M059J (cell line): ENCODE data around the gene KCNJ6. TPM values are rescaled to one million over a fixed set of nuclear protein-coding genes. Genes with fewer than 3 reads are reported as not detected.
A peak's percentile ranks its signal among the peaks of the same experiment; 100 is the strongest.

Experiments
- DNase-seq: peaks from one replicate; pipeline ENCODE4 v3.0.0-alpha.2; 2012; ENCODE audit warnings: low read depth
- total RNA-seq: library from RNA; depleted of rRNA; stranded (reverse); fragments of >200 nt; shearing (Covaris generic); gene quantifications from 2 replicates; pipeline ENCODE4 v1.2.3, GENCODE V29; 2014

The KCNJ6 gene
- total RNA-seq, 1 experiment from 2014 or later, result 0.15 TPM

- DNase-seq, result no peak
These were observed 95.2 kb downstream of the KCNJ6 start for GRCh38 chr21:37821092-37821491.

DNA sequence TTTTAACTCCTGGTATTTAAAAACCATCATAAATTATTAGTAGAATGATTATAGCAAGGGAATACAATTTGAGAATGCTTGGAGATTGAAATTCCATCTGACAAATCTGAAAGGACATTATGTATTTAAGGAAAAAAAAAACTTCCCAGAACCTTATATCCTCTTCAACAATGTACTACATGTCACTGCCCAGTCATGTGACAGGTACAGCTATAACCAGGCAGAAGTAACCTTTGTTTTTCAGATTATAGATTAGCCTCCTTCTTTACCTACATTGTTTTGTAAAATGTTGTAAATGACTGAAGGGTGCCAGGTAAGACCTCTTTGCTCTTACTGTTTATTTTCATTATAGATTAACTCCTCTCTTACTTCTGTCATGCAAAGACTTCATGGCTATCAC, 96.9 kb downstream of the KCNJ6 start:
- DNase-seq, result no peak

- no peak for DNase-seq
These were observed 99.0 kb downstream of the KCNJ6 start for GRCh38 chr21:37817242-37817641.

DNA sequence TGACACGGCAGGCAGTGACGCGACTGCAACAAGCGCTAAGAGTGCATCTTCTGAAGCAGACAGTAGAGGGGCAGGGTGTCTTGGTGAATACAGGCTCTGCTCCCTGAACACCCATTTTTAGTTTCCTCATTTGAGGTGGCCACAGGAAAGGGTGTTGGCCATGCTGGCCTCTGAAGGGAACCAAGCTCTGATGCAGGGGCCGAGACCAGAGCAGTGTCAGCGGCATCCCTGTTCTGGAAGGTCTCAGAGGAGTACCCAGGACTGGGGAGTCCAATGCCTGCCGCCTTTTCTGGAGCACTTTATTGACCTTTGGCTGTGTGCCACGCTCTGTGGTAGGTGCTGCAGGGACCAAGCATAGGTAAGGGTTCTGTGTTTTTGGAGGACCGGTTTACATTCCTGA, 100.4 kb downstream of the KCNJ6 start:
- DNase-seq, result no peak

GRCh38 chr21:37811711-37812110, 104.5 kb downstream of the KCNJ6 start:
- no peak for DNase-seq

DNA sequence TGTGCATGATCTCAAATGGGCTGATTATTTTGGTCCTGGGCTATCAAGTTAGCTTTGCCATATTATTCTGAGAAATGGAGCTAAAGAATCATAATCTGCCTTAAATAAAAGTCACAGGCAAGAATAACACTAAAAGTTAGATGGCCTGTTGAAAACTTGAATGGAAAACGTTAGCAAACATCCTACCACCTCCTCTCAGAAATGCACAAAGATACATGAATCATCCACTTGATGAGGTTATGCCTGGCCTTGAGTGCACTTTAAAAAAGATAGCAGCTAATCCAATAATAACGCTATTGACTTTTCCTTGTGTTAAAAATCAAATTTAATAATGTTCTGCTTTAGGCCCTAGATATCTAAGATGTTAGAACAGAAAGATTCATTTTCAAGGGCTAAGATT, 108.0 kb downstream of the KCNJ6 start:
- no peak for DNase-seq

DNA sequence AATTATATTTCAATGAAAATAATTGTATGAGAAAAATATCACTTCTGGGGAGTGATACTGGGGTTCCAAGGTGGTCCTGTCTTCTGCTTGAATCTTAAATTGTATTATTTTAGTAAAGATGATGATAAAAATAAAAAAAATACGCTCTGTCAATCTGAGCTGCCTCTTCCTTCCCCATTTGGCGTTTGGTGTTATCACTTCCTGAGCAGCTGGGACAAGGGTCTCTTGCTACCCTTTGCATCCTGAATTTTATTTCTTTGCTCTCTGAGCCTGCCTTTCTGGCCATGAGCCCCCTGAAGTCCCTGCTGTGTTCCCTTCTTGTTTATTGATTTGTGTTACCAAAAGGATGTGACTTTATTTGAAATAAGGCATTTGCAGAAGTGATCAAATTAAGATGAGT, 111.0 kb downstream of the KCNJ6 start:
- no peak for DNase-seq

- DNase-seq, result no peak
These were observed 112.3 kb downstream of the KCNJ6 start for GRCh38 chr21:37804001-37804400.

DNA sequence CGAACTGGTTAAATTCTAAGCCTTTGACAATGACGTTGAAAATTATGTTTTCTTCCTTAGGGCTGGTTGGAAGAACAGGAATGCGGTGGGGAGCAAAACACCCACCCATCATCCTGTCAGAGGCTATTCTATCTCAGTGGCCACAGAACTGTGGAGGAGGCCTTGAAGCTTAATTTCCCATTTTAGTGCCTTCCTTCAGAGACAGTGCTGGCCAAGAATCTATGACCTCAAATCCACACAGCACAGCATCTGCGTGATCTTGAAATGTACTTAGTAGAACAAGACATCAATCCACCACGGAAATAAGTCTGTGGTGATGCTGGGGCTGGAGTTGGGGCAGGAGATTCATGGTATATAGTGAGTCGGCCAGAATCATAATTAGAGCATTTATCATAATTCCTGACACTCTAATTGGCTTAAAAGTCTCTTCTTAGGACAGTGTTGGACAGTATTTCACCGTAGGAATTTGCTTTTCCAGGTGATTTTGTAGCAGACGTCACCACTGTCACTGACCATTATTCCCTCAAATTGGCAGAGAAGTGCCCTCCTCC, 113.1 kb downstream of the KCNJ6 start:
- no peak for DNase-seq

DNA sequence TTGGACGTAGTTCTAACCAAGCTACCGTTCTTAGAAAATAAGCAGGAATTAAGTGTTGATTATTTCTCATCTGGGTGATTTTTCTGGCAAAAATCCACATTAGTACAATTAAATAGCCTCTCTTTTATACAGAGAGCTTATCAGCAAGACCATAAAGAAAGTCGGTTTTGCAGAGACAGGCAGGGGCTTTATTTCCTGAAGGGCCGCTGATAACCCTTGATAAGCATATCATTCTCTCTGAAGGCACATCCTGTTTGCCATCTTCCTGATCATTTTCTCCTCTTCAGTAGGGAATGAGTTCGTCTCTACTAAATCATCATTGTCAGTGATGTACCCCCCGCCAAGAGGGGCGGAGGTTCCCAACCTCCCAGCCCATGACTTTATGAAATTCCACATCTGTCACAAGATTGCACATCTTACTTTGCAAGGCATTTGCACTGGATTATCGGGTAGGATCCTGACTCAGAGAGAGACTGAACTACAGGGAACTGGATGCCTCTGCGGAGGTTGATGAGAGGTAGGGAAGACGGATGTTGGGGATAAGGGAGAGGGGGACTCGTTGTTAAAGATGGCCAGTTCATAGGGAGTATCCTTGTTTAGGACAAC, 115.7 kb downstream of the KCNJ6 start:
- DNase-seq, result no peak

GRCh38 chr21:37800057-37800455, 116.2 kb downstream of the KCNJ6 start:
- peak; percentile 67 for DNase-seq

DNA sequence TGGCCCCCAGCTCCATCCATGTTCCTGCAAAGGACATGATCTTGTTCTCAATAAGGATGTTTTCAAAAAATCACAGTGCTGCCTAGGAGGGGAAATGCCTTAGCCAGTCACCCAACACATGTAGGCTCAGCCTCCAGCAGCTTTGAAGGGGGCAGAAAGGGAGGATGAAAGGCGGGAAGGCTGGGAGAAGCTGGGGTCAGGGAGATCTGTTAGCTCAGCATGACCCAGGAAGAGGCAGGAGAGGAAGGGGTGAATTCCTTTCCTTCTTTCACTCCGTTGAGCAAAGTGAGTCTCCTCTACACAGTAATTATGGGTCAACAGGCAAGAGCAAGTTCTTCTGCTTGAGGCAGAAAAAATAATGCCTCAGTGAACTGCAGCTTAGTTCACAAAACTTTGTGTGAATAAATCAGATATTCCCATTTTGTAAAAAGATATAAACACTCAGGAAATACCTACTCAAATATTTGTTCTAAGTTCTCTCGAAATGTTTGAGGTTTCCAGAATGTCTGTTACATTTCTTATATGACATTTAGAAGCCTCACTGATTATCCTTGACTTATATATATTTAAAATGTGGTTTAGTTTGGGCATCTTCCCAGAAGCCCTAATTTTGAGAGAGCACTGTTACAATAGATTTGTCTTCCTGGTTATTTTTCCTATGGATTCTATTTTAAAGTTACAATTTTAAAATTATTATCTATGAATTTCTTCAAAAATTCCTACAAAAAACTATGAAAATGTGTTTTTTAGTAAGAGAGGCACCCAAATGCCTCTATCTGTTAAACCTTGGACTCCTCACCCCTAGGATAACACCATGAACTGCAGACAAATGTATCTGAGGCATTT, 116.8 kb downstream of the KCNJ6 start:
- no peak for DNase-seq

- DNase-seq, result peak; percentile 67
These were observed 118.9 kb downstream of the KCNJ6 start for GRCh38 chr21:37797403-37797802.

DNA sequence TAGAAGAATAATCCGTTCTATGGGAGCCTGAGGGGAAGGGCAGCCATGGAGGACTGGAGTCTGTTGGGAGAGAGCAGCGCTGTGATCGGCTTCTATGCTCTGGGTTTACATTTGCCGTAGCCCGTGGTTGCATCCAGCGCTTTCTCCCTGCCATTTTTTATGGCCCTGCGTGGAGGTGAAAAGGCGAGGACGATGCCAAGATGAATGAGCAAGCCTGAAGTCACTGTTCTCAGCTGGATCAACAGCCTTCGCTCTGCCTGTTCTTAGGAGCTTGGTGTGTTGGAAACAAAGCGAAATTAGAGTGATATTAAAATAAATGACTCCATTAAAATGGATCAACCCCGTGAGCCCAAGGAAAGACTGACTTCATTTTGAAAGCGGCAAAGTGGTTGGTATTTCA, 120.2 kb downstream of the KCNJ6 start:
- DNase-seq, result peak; percentile 61

DNA sequence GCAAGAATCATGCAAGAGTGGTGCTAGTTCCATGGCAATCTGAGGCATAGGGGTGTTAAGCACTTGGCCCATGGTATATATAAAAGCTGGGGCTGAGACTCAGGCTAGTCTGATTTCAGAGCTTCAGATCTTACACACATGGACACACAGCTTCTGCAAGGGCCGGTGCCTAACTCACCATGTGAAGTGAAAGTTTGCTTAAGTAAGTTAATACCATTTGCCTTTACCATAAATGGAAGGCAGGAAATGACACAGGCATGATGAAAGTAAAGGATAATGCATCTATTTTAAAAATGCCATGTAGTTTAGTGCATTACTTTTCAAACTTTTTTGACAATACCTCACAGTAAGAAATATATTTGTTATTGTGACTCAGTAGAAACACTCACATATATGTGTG, 122.6 kb downstream of the KCNJ6 start:
- peak; percentile 57 for DNase-seq

DNA sequence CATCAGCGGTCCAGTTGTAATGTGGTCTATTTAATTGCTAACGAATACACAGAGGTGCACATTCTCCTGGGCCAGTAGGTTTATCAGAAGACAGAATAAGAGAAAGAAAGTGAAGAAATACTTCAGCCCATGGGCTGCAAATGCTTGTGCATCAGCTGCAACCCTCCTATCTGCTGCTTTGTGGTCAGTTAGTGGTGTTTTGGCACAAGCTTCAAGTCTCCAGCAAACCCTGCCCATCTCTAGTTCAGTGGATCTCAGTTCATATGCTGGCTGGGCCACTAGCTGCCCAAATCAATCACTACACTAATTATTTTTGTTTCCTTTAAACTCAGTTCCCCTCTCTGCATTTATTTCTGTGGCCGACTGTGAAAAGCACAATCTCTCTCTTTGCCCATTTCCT, 124.2 kb downstream of the KCNJ6 start:
- no peak for DNase-seq

- DNase-seq, result no peak
These were observed 125.4 kb downstream of the KCNJ6 start for GRCh38 chr21:37790905-37791304.

DNA sequence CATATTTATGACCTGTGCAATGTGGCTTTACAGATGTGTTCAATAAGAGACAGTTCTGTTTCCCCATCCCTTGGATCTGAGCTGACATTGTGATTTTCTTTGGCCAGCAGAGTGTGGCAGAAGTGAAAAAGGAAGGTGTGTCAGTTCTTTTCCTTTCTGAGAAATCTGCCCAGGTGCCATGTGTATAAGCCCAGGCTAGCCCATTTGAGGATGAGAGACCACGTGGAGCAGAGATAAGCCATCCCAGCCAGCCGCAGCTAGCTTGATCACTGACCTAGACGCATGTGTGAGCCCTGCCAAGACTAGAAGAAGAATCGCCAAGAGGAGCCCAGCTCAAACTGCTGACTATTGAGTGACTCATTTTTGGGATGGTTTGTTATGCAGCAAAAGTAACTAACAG, 127.8 kb downstream of the KCNJ6 start:
- no peak for DNase-seq

GRCh38 chr21:37787456-37787855, 128.8 kb downstream of the KCNJ6 start:
- DNase-seq, result peak; percentile 94

DNA sequence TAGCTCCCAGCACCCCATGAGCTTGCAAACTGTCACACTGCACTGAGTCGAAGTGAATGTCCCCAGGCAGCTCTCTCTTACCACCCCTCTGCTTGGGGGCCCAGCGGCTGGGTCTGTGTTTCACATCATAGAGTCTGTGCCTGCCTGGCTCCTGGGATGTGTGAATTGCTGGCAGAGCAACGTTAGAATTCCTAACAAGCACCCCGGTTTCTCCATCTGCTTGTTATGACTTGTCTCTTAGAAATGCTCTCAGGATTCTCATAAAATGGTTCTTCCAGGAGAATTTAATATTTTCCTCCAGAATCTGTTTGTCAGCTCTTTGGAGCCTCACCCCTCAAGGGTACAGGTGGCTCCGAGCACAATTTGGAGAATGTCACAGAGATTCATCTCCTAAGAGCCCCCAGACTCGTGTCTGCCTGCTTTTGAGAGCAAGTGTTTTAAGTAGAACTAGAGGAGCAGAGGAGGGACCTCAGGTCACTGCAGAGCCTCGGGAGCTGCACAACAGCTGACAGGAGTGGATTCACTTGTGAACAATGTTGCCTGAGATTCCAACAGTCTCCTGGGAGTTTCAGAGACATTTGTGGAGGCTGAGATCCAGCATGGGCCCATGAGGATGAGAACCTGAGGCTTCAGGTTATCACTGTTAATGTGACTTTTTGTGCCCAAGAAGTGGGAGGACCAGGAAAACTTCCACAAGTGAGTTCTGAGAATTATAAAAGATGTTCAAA, 131.5 kb downstream of the KCNJ6 start:
- DNase-seq, result no peak

GRCh38 chr21:37783016-37783415, 133.2 kb downstream of the KCNJ6 start:
- DNase-seq, result no peak
